ENCODE measurements around the gene VAV2.

The VAV2 gene

GRCh38 chr9:133798160-133798559, 194.0 kb downstream of the VAV2 start:
- no peak overlapping the region for H3K27ac ChIP-seq (ENCODE audit: low read depth, low read length)
- H3K4me1 ChIP-seq (ENCODE audit: control insufficient read depth, insufficient read depth, low read length), result no peaks in the 10 kb centered on the region
- peaks cover 12% of the 10 kb centered on the region for H3K36me3 ChIP-seq (ENCODE audit: control insufficient read depth, insufficient read depth, low read length)
- no peak overlapping the region for H3K4me3 ChIP-seq (ENCODE audit: low read depth, low read length)
- H3K27me3 ChIP-seq (ENCODE audit: control insufficient read depth, insufficient read depth, low read length), result no peaks in the 10 kb centered on the region
- no peak overlapping the region for H3K9ac ChIP-seq (ENCODE audit: low read depth, low read length)
- no peaks in the 10 kb centered on the region for H3K9me3 ChIP-seq (ENCODE audit: control insufficient read depth, insufficient read depth, low read length)

DNA sequence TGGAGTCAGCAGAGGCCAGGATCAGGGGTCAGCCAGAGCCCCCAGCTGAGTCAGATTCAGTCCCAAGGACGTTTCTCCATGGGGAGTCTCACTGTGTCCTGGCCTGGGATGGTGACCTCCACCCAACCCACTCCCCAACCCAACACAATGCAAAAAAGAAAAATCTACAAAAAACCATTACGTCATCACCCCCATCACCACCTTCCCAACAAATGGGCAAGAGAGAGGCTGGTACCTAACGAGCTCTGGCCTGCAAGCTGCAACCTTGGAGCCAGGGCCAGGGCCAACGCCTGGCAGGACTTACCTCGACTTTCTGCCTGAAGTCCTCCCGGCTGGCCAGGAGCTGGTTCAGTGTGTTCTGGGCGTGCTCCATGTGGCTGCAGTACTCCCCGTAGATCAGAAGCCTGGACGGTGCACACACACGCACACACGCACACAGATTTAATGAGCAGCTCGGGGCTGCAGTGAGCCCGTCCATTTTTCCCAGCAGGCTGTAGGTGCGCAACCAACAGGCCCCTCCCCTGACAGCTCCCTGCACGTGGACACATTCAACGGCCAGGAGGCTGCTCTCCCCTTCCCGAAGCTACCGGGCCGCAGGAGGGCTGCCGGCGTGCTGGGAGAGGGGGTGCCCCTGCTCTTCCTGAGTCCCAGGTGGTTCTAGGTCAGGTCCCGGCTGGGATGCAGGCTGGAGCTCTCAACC, 194.6 kb downstream of the VAV2 start:
- H3K9ac ChIP-seq (ENCODE audit: low read depth, low read length), result no peak overlapping the region
- H3K4me3 ChIP-seq (ENCODE audit: low read depth, low read length), result no peak overlapping the region
- H3K36me3 ChIP-seq (ENCODE audit: control insufficient read depth, insufficient read depth, low read length), result peaks cover 9% of the 10 kb centered on the region
- no peak overlapping the region for H3K27ac ChIP-seq (ENCODE audit: low read depth, low read length)
- H3K27me3 ChIP-seq (ENCODE audit: control insufficient read depth, insufficient read depth, low read length), result no peaks in the 10 kb centered on the region
- H3K4me1 ChIP-seq (ENCODE audit: control insufficient read depth, insufficient read depth, low read length), result no peaks in the 10 kb centered on the region
- no peaks in the 10 kb centered on the region for H3K9me3 ChIP-seq (ENCODE audit: control insufficient read depth, insufficient read depth, low read length)

DNA sequence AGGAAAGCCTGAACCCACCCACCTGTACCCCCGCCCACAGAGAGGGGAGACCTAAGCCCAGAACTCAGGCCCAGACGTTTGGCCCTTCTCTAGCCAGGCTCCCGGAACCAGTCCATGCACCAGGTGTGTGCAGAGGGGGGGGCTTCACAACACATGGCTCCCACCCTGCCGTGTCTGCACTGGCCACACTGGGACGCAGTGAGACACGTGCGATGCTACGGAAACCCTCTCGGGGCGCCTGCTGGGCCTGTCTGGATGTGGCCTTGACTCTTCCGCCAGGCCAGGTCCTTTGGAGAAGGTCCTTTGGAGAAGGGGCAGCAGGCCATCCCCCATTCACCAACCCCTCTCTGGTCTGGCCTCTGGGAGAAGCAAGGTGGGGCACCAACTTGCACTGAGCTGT, 195.6 kb downstream of the VAV2 start:
- H3K4me1 ChIP-seq (ENCODE audit: control insufficient read depth, insufficient read depth, low read length), result no peaks in the 10 kb centered on the region
- peaks cover 12% of the 10 kb centered on the region; the same call in 1 of the 2 replicates for H3K36me3 ChIP-seq (ENCODE audit: control insufficient read depth, insufficient read depth, low read length)
- no peak overlapping the region for H3K9ac ChIP-seq (ENCODE audit: low read depth, low read length)
- H3K4me3 ChIP-seq (ENCODE audit: low read depth, low read length), result no peak overlapping the region
- H3K27me3 ChIP-seq (ENCODE audit: control insufficient read depth, insufficient read depth, low read length), result no peaks in the 10 kb centered on the region
- H3K9me3 ChIP-seq (ENCODE audit: control insufficient read depth, insufficient read depth, low read length), result no peaks in the 10 kb centered on the region
- H3K27ac ChIP-seq (ENCODE audit: low read depth, low read length), result no peak overlapping the region

- Histone ChIP-seq H3K4me3 (ENCODE audit: low read depth, low read length) (no peak overlapping the region), H3K9ac (ENCODE audit: low read depth, low read length) (no peak overlapping the region), H3K27ac (ENCODE audit: low read depth, low read length) (no peak overlapping the region), H3K9me3 (ENCODE audit: control insufficient read depth, insufficient read depth, low read length) (no peaks in the 10 kb centered on the region), H3K27me3 (ENCODE audit: control insufficient read depth, insufficient read depth, low read length) (no peaks in the 10 kb centered on the region), H3K36me3 (ENCODE audit: control insufficient read depth, insufficient read depth, low read length) (peaks cover 22% of the 10 kb centered on the region), H3K4me1 (ENCODE audit: control insufficient read depth, insufficient read depth, low read length) (no peaks in the 10 kb centered on the region)
Observed at GRCh38 chr9:133795049-133795448, 197.1 kb downstream of the VAV2 start.

- H3K9ac ChIP-seq (ENCODE audit: low read depth, low read length), result no peak overlapping the region
Observed at GRCh38 chr9:133794016-133794760, 197.9 kb downstream of the VAV2 start.

DNA sequence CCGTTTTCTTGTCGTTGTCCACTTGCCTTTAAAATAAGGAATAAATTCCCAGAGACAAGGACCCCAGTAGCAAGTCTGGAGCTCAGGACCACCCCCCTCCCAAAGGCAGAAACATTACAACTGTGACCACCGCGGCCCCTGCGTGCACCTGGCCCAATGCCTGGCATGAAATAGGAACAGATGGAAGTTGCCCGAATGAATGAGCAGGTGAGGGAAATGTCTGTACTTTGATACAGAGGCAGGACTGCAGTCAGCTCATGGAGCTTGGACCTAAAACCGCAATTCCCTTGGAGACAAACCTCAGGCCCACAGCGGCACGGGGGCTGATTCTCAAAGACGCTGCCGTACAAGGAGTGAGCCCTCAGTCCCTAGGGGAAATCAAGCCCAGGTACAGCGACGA, 198.7 kb downstream of the VAV2 start:
- H3K27me3 ChIP-seq (ENCODE audit: control insufficient read depth, insufficient read depth, low read length), result no peaks in the 10 kb centered on the region
- no peaks in the 10 kb centered on the region for H3K9me3 ChIP-seq (ENCODE audit: control insufficient read depth, insufficient read depth, low read length)
- no peak overlapping the region for H3K27ac ChIP-seq (ENCODE audit: low read depth, low read length)
- H3K4me3 ChIP-seq (ENCODE audit: low read depth, low read length), result no peak overlapping the region
- no peaks in the 10 kb centered on the region for H3K4me1 ChIP-seq (ENCODE audit: control insufficient read depth, insufficient read depth, low read length)
- H3K9ac ChIP-seq (ENCODE audit: low read depth, low read length), result no peak overlapping the region
- H3K36me3 ChIP-seq (ENCODE audit: control insufficient read depth, insufficient read depth, low read length), result peaks cover 26% of the 10 kb centered on the region

More at GRCh38 chr9:133794016-133794760, 197.9 kb downstream of the VAV2 start:
- H3K4me1 ChIP-seq (ENCODE audit: control insufficient read depth, insufficient read depth, low read length), result no peaks in the 10 kb centered on the region
- H3K36me3 ChIP-seq (ENCODE audit: control insufficient read depth, insufficient read depth, low read length), result peaks cover 26% of the 10 kb centered on the region
- no peaks in the 10 kb centered on the region for H3K27me3 ChIP-seq (ENCODE audit: control insufficient read depth, insufficient read depth, low read length)
- no peak overlapping the region for H3K4me3 ChIP-seq (ENCODE audit: low read depth, low read length)
- H3K27ac ChIP-seq (ENCODE audit: low read depth, low read length), result no peak overlapping the region
- no peaks in the 10 kb centered on the region for H3K9me3 ChIP-seq (ENCODE audit: control insufficient read depth, insufficient read depth, low read length)

GRCh38 chr9:133792721-133793470, 199.2 kb downstream of the VAV2 start:
- Histone ChIP-seq H3K27ac (ENCODE audit: low read depth, low read length) (no peak overlapping the region), H3K9me3 (ENCODE audit: control insufficient read depth, insufficient read depth, low read length) (no peaks in the 10 kb centered on the region), H3K27me3 (ENCODE audit: control insufficient read depth, insufficient read depth, low read length) (no peaks in the 10 kb centered on the region), H3K4me3 (ENCODE audit: low read depth, low read length) (no peak overlapping the region), H3K4me1 (ENCODE audit: control insufficient read depth, insufficient read depth, low read length) (no peaks in the 10 kb centered on the region), H3K9ac (ENCODE audit: low read depth, low read length) (no peak overlapping the region), H3K36me3 (ENCODE audit: control insufficient read depth, insufficient read depth, low read length) (peaks cover 26% of the 10 kb centered on the region)

GRCh38 chr9:133791735-133792649, 200.1 kb downstream of the VAV2 start:
- Histone ChIP-seq H3K27ac (ENCODE audit: low read depth, low read length) (no peak overlapping the region), H3K9me3 (ENCODE audit: control insufficient read depth, insufficient read depth, low read length) (no peaks in the 10 kb centered on the region), H3K4me1 (ENCODE audit: control insufficient read depth, insufficient read depth, low read length) (no peaks in the 10 kb centered on the region), H3K9ac (ENCODE audit: low read depth, low read length) (no peak overlapping the region), H3K4me3 (ENCODE audit: low read depth, low read length) (no peak overlapping the region), H3K27me3 (ENCODE audit: control insufficient read depth, insufficient read depth, low read length) (no peaks in the 10 kb centered on the region), H3K36me3 (ENCODE audit: control insufficient read depth, insufficient read depth, low read length) (peaks cover 22% of the 10 kb centered on the region)

GRCh38 chr9:133791069-133791468, 201.1 kb downstream of the VAV2 start:
- Histone ChIP-seq H3K9ac (ENCODE audit: low read depth, low read length) (no peak overlapping the region), H3K27ac (ENCODE audit: low read depth, low read length) (no peak overlapping the region), H3K4me1 (ENCODE audit: control insufficient read depth, insufficient read depth, low read length) (no peaks in the 10 kb centered on the region), H3K9me3 (ENCODE audit: control insufficient read depth, insufficient read depth, low read length) (no peaks in the 10 kb centered on the region), H3K4me3 (ENCODE audit: low read depth, low read length) (no peak overlapping the region), H3K36me3 (ENCODE audit: control insufficient read depth, insufficient read depth, low read length) (peaks cover 24% of the 10 kb centered on the region), H3K27me3 (ENCODE audit: control insufficient read depth, insufficient read depth, low read length) (no peaks in the 10 kb centered on the region)

- no peak overlapping the region for H3K4me3 ChIP-seq (ENCODE audit: low read depth, low read length)
- no peaks in the 10 kb centered on the region for H3K4me1 ChIP-seq (ENCODE audit: control insufficient read depth, insufficient read depth, low read length)
- no peaks in the 10 kb centered on the region for H3K9me3 ChIP-seq (ENCODE audit: control insufficient read depth, insufficient read depth, low read length)
- H3K27ac ChIP-seq (ENCODE audit: low read depth, low read length), result no peak overlapping the region
- no peak overlapping the region for H3K9ac ChIP-seq (ENCODE audit: low read depth, low read length)
- peaks cover 37% of the 10 kb centered on the region for H3K36me3 ChIP-seq (ENCODE audit: control insufficient read depth, insufficient read depth, low read length)
- no peaks in the 10 kb centered on the region for H3K27me3 ChIP-seq (ENCODE audit: control insufficient read depth, insufficient read depth, low read length)
Observed at GRCh38 chr9:133789778-133790177, 202.3 kb downstream of the VAV2 start.

Measured in HUES48 (cell line).